PC-3 (cell line): Measurements from ENCODE around the gene PRR14L.

Experiments
- CTCF ChIP-seq: fragments of 300-600 bp; sonication (generic); conservative IDR thresholded peaks from 2 replicates; pipeline ENCODE4 v1.5.1; 2017; ENCODE audit warnings: antibody characterized with exemption, low read depth, mild to moderate bottlenecking, low read length
- EZH2phosphoT487 ChIP-seq: fragments of 300-600 bp; sonication (generic); IDR thresholded peaks from 2 replicates; pipeline ENCODE4 v1.6.1; 2018; ENCODE audit warnings: mild to moderate bottlenecking, antibody characterized with exemption, low read length, borderline replicate concordance

DNA sequence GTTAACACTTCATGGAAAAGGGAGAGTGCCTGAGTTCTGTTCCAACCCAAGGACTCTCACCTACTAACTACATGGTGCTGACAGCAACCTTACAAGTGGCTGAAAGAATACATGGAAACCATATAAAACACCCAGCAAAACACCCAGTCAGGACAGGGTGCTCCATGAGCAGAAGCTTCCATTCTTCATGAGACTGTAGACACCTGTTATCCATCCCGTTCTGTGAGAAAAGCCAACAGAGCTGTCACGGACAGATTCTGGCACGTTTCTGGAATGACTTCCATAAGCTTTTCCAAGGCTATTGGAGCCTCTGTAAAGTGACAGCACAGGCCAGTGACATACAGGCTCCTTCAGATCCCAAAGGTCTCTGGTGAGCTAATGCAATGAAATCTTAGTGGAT is 23.2 kb downstream of the PRR14L start:
- TF ChIP-seq EZH2phosphoT487 (no peak), CTCF (no peak)
